ENCODE results near the gene ITM2C.
A peak's percentile ranks its signal among the peaks of the same experiment; 100 is the strongest.

Gene ITM2C

DNA sequence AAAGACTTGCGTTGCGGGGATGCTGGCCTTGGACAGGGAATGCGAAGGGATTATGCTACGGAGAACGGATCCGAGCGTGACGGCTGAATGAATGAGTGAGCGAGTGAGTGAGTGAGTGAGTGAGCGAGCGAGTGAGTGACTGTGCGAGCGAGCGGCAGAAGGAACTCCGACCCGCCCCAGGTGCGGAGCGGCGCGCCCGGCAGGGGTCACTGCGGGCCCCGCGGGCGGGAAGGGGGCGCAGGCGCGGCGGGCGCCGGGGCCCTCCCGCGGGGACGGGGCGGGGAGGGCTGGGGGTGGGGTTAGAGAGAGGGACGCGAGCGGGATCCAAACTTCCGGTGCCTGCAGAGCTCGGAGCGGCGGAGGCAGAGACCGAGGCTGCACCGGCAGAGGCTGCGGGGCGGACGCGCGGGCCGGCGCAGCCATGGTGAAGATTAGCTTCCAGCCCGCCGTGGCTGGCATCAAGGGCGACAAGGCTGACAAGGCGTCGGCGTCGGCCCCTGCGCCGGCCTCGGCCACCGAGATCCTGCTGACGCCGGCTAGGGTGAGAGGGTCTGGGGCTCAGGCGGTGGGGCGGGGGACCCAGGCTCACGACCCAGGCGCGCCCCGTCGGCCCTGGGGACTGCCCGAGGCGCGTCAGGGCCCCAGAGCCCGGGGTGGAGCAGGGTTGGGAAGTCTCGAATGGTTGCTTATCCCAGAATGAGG is at the start of gene ITM2C:
Gene ITM2C (plus strand): TSS at position 338 of the 702 bp plus-strand sequence. CDS start 84 bp downstream, at position 422.
- DNase-seq, result peak; percentile 37

GRCh38 chr2:230815088-230815487 is 49.7 kb upstream of the ITM2C start:
- DNase-seq, result no peak

- DNase-seq, result no peak
Observed at GRCh38 chr2:230816735-230817134, 48.0 kb upstream of the ITM2C start.

DNA sequence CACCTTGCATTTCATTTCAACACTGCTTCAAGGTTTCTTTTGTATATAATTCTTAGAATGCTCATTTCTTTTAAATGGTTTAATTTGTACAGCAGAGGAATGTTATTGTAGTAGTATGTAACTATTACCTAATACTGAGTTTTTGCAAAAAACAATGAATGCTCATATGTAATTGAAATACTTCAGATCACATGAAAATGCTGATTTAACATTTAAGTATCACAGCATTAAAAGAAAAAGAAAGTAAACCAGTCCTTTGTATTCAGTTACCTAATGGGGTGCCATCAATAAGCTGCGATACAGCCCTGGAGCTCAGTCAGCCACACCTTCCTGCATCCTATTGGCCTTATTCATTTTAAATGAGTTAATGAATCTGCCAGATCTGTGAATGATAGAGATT is 45.3 kb upstream of the ITM2C start:
- no peak for DNase-seq

- peak; percentile 12 for DNase-seq
Observed at GRCh38 chr2:230821261-230821990, 43.3 kb upstream of the ITM2C start.

DNA sequence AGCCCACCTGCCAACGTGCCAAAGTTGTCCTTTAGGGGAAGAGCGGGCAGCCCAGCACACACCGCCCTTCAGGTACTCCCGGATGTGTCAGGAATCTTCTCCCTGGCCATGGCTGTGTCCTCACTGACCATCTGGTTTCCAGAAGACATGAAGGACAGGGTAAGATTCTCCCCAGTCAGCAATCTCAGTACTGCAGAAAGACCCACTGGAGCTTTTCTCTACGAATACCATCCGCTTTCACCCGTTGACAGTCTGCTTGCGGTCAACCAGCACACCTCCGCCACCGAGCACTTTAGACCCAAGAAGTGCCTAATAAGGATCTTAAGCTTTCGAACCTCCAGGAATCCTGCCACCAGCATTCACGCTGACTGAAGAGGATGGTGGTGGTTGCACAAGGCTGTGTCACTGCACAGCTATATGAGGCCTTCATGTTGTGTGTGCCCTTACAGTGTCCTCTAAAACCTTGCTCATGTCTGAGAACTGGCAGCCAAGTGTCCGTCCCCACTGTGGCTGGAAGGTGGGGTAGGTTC is 42.7 kb upstream of the ITM2C start:
- no peak for DNase-seq

DNA sequence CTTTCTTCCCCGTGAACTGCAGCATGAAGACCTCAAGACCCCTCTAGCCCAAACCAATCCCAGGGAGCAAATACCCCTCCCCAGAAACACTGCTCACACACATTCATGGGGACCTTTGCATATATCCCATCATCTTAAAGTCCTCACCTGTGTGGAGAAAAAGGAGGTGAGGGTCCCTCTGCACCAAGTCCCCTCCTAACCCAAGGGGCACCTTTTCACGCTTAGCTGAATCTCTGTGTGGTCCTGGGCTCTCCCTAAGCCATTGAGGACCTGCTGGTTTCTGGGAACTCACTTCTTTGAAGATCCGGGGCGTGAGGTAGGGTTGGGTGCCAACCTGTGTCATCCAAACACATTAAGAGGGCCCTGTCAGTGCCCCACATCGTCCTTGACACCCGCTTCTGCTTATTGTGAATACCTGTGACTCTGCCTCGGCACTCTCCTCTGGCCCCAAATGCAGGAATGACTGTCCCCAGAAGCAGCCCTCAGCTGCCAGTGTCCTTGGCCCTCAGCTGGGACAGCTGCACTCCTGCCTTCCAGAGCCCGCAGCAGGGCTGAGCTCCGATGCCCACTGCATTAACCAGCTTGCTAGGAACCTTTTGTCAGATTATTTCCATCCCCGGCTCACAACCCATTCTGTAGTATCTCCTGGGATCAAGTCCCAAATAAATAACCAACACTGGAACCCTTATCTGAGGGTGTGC is 41.3 kb upstream of the ITM2C start:
- no peak for DNase-seq

DNA sequence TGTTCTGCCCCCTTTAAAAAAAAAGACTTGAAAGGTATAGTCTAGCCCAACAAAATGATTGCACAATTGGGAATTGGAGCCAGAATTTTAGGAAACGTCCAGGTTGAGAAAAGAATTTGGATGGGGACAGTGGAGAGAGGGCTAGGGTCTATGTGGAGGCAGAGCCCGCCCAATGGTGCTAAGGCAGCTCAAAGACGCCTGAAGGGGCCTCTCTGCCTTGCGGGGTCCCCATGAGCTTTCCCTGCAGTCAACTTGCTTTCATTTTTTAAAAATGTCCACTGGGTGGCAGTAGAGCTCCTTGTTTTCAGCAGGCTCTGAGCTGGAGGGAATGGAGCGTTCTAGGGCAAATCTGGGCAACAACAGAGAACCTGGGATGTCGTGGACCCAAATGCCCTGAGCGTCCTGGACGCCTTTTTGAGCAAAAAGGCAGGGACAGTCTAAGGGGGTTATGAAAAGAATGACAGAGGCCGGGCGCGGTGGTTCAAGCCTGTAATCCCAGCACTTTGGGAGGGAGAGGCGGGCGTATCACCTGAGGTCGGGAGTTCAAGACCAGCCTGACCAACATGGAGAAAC is 40.2 kb upstream of the ITM2C start:
- peak; percentile 30 for DNase-seq

DNA sequence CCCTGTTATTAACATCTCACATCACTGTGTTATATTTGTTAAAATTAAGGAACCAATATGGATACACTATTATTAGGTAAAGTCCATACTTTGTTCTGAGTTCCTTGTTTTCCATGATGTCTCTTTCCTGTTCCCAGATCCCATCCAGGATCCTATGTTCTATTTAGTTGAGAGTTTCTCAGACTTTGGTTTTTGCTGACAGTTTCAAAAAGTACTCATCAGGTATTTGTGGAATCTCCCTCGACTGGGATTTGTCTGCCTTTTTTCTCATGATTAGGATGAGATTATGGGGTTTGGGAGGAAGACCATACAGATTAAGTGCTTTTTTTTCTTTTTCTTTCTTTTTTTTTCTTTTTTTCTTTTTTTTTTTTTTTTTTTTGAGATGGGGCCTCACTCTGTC is 39.4 kb upstream of the ITM2C start:
- DNase-seq, result no peak

DNA sequence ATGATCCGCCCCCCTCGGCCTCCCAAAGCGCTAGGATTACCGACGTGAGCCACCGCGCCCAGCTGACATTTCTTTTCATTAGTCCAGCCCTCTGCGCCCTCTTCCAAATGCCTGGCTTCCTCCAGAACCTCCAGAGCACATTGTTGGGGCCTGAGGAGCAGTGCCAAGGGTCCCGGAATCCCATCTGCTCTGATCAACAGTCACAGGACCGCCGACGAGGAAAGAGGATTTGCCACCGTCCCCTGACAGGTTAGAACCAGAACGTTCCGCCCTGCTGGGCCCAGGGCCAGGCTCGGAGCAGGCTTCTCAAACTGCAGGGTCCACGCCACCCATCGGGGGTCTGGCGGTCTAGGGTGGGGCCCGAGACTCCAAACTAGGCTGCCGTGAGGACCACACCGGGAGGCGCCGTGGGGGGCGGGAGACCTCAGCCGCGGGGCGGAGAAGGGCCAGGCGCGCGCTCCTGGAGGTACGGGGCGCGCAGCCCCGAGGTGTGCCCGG is 36.9 kb upstream of the ITM2C start:
- DNase-seq, result no peak

DNA sequence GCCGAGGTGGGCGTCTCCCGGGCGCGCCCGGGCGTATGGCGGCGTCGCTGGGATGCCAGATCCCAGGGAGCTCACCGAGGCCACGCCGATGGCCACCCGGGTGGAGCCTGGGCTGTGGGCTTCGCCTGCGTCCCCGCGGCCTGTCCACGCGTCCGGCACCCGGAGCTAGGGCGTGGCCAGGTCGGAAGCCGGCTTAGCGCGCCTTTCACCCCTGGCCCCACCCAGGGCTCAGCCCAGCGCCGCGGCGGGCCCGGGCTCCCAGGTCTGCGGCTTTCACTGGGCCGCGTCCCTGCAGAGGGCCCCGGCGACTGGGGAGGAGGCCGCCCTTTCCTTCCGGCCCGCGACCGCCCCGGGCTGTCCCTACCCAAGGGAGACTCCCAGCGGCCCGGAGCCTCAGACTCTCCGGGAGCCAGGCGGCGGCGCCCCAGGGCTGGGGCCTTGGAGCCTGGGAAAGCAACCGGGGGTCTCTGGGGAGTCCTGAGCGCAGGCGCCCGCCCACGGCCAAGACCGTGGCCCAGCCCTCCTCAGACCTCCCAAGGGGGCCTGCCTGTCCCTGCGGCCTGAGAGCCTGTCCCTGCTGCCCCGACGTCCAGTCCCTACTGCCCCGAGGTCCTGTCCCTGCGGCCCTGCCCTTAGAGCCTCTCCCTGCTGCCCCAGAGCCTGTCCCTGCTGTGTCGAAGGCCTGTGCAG is 36.3 kb upstream of the ITM2C start:
- DNase-seq, result no peak

DNA sequence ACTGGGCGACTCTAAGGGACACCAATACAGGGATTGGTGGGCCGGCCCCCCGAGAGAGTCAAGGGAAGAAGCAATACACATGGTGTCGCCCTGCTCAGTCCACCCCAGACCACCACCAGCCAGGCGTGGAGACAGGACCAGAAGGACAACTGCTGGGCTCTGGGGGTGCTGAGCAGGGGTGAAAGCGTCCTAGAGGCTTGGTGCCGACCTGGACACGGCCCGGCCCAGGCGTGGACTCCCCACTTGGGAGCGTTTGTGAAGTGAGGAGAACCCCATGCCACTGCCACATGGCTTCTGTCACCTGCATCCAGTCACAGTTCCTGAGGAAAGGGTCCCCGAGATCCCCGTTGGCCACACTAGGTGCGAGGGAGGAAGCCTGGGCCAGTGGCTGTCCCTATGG is 35.4 kb upstream of the ITM2C start:
- DNase-seq, result no peak

- no peak for DNase-seq
Observed at GRCh38 chr2:230829959-230830358, 34.8 kb upstream of the ITM2C start.

DNA sequence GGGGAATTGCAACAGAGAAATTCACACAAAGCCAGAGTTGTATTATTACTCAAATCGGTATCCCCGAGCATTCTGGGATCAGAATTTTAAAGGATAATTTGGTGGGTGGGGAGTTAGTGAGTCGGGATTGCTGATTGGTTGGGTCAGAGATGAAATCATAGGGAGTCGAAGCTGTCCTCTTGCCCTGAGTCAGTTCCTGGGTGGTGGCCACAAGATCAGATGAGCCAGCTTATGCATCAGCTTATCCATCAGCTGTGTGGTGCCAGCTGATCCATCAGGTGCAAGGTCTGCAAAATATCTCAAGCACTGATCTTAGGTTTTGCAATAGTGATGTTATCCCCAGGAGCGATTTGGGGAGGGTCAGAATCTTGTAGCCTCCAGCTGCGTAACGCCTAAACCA is 34.3 kb upstream of the ITM2C start:
- no peak for DNase-seq

DNA sequence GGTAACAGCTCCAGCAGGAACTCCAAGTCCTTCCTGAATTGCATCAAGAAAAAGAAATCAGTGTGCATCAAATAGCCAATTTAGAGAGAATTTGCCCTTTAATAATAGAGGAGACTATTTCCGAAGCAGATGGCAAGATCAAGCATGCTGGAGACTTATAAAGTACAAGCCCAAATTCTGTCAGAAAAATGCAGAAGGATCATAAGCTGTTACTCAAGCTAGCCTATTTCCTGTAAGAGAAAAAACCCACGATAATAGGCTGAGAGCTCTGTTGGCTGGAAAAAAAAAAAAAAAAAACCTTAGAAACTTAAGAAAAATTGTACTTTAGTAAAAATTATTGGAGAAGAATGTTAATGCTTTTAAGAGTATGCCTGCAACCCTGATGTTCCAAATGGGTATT is 24.4 kb upstream of the ITM2C start:
- DNase-seq, result no peak

GRCh38 chr2:230842473-230842872 is 22.3 kb upstream of the ITM2C start:
- DNase-seq, result no peak

- DNase-seq, result no peak
Observed at GRCh38 chr2:230843132-230843531, 21.6 kb upstream of the ITM2C start.

- no peak for DNase-seq
Observed at GRCh38 chr2:230846360-230846759, 18.4 kb upstream of the ITM2C start.

- no peak for DNase-seq
Observed at GRCh38 chr2:230847883-230848388, 16.8 kb upstream of the ITM2C start.

- DNase-seq, result no peak
Observed at GRCh38 chr2:230849633-230850357, 14.9 kb upstream of the ITM2C start.

DNA sequence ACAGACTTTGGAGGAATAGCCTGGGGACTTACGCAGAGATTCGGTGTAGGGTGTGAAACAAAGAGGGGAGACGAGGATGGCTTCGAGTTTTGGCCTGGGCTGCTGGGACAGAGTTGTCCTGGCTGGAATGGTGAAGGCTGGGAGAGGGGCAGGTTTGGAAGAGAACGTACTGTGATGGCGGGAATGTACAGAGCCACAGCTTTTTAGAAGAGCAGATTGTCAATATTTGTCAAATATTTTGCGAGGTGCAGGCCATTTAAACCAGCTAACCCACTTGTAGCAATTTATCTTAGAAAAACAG is 14.4 kb upstream of the ITM2C start:
- no peak for DNase-seq

DNA sequence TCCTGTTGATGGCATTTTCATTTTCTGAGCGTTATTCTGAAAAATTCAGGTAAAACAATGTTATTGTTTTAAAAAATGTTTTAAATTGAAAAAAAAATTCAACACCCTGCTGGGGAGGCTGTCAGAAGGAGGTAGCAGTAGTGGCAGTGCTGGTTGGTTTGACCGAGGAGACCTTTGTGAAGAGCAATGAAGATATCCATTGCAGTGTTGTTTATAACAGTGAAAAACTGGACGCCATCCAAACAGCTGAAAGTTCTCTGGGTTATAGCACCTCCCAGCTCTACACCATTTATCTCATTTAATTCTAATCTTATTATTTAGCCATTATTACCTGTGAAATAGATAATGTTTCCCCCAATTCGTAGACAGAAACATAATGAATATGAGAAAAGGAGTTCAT is 12.6 kb upstream of the ITM2C start:
- no peak for DNase-seq

Measured in DMS79 (cell line).